Measurements from ENCODE around the gene PTDSS2.

- TF ChIP-seq CTCF (IDR thresholded peaks at IDR 0.05) (no peak), POLR2A (IDR thresholded peaks at IDR 0.05) (no peak)
These were observed 46.9 kb downstream of the PTDSS2 start for GRCh38 chr11:496834-497564.

Data from heart left ventricle (tissue), 13 donors.